Spleen (tissue), 7 donors: Measurements from ENCODE around the gene HNRNPF.

Experiments used
- POLR2A ChIP-seq, 3 donors: fragments of 450-650 bp; IDR thresholded peaks; one replicate each; pipeline ENCODE4 v1.5.1; 2017; ENCODE audit warnings: antibody characterized with exemption in 3 of 3, mild to moderate bottlenecking in 1 of 3
- POLR2AphosphoS5 ChIP-seq, 3 donors: sonication (generic); formaldehyde crosslinking; IDR thresholded peaks; one replicate each; pipeline ENCODE4 v1.5.1; 2017; ENCODE audit warnings: antibody characterized with exemption in 3 of 3
- TF ChIP-seq, protein P1 (sequence below), 11 experiments: fragments of 200-600 bp in 7 of 11; fragments of 450-650 bp in 4 of 11; sonication (generic) in 4 of 11; IDR thresholded peaks in 8 of 11; conservative IDR thresholded peaks in 3 of 11; 1 replicate in 7 of 11; 2 replicates in 4 of 11; pipeline versions ENCODE4 v1.4.0 to v1.8.0; 2016 to 2021; ENCODE audit warnings: antibody characterized with exemption in 11 of 11, inconsistent platforms in 4 of 11, mild to moderate bottlenecking in 1 of 11
- donor health status: DM: no; HTN: no; CAD: no; lungs with moderate emphysema.
- donor health status: DM: no; HTN: no; CAD: no.
- donor health status: DM: no; HTN: no; CAD: no.

DNA sequence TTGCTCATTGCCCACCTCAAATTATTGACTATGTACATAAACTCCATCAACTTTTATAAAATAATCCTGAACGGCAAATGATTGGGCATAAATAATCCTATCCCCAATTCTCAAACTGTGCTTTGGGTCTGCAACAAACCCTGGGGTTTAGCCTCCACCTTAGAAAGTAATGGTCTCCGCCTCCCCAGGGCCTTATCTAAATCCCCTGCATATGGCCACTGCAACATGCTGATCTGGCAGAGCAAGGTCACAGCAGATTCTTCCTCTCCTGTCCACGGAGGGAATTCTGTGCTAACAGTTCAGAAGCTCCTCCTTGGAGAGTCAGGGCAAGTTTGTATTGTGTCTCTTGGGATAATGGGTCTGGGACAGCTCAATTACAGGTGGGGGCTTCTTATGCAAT is 19.1 kb downstream of the HNRNPF start:
- TF ChIP-seq, protein P1, sequence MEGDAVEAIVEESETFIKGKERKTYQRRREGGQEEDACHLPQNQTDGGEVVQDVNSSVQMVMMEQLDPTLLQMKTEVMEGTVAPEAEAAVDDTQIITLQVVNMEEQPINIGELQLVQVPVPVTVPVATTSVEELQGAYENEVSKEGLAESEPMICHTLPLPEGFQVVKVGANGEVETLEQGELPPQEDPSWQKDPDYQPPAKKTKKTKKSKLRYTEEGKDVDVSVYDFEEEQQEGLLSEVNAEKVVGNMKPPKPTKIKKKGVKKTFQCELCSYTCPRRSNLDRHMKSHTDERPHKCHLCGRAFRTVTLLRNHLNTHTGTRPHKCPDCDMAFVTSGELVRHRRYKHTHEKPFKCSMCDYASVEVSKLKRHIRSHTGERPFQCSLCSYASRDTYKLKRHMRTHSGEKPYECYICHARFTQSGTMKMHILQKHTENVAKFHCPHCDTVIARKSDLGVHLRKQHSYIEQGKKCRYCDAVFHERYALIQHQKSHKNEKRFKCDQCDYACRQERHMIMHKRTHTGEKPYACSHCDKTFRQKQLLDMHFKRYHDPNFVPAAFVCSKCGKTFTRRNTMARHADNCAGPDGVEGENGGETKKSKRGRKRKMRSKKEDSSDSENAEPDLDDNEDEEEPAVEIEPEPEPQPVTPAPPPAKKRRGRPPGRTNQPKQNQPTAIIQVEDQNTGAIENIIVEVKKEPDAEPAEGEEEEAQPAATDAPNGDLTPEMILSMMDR (IDR thresholded peaks at IDR 0.05 in 8 of 11, conservative IDR thresholded peaks at IDR 0.05 in 3 of 11) = no peak
- TF ChIP-seq POLR2A (IDR thresholded peaks at IDR 0.05) (no peak), POLR2AphosphoS5 (IDR thresholded peaks at IDR 0.05) (no peak)
